HG03469 (cell line): Measurements from ENCODE around the gene SLX9.

ENCODE experiments used
- ATAC-seq: cut with Tn5 transposase; IDR thresholded peaks from one replicate; pipeline ENCODE4 v1.9.1; 2021; ENCODE audit warnings: mild to moderate bottlenecking, moderate library complexity, moderate number of reproducible peaks; ENCODE audit not compliant: unreplicated experiment

SLX9 gene

DNA sequence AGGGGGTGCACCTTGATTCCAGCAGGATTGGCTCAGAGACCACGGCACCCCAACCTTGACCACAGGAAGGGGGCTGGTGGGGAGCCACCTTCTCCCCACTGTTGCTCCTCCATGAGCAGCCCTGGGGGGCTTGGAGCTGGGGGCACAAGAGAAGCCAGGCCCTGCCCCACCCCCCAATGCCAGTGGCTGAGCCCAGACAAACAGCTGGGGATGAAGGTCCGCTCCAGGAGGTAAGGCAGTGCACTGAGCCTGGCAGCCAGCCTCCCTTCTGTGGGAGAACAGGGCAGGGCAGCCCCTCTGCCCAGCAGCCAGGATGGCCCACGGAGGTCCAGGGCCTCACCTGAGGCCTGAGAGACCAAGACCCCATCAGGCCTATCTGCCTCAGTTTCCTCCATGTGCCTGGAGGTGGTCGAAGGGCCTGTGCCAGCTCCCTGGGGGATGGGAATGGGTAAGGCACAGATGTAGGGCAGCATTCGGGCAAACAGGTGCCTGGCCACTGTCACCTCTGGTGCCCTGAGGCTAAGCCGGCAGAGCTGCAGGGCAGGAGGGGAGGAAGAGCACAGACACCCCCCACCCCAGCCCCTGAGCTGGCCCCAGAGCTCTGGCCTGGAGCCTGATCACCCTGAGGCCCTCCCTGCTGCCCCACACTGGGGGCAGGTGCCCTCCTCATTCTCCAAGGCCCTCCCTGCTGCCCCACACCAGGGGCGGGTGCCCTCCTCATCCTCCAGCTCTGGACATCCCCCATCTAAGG, 26.2 kb upstream of the SLX9 start:
- ATAC-seq: no peak

DNA sequence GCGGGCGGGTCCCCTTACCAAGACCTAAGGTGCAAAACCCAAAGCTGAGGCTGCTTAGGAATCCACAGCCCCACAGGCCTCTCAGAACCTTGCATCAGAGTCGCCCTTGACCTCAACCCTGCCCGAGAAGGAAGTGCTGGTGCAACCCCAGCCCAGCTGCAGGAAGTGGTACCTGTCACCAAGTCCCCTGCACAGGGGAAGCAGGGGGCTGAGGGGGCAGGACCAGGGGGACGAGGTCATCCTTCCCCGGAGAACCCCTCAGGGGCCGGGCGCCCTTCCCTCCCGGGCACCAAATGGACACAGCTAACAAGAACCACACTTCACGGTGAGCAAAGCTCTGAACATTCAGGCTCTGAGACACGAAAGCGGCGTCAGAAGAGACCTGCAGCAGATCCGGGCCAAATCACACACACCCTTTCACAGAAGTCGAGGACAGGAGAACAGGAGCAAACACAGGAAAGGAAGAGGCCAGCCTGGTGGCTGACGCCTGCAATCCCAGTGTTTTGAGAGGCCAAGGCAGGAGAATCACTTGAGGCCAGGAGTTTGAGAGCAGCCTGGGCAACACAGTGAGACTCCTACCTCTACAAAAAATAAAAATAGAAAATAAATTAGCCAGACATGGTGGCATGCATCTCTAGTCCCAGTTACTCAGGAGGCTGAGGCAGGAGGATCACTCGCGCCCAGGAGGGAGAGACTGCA, 25.5 kb upstream of the SLX9 start:
- no peak for ATAC-seq

DNA sequence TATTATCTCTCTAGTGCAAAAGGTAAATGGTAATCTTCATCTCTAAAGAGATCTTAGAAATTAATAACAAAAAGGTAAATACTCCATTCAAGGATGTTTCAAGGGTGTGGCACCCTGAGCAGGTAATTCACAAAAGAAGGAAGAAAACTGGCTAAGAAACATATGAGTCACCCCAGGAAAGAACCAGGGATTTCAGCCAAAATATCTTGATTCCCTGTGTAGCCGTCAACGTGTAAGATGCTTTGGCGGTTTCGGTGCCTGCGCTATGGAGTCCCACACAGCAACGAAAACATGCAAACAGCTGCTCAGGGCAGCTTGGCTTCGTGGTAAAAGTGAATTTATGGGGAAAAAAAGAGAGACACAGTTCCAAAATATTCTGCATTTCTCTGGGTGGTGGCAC, 22.9 kb upstream of the SLX9 start:
- ATAC-seq: no peak

- no peak for ATAC-seq
These were observed 22.3 kb upstream of the SLX9 start for GRCh38 chr21:44917446-44918106.

- no peak for ATAC-seq
These were observed 21.7 kb upstream of the SLX9 start for GRCh38 chr21:44918107-44918470.

GRCh38 chr21:44918581-44919033, 21.2 kb upstream of the SLX9 start:
- ATAC-seq: no peak

DNA sequence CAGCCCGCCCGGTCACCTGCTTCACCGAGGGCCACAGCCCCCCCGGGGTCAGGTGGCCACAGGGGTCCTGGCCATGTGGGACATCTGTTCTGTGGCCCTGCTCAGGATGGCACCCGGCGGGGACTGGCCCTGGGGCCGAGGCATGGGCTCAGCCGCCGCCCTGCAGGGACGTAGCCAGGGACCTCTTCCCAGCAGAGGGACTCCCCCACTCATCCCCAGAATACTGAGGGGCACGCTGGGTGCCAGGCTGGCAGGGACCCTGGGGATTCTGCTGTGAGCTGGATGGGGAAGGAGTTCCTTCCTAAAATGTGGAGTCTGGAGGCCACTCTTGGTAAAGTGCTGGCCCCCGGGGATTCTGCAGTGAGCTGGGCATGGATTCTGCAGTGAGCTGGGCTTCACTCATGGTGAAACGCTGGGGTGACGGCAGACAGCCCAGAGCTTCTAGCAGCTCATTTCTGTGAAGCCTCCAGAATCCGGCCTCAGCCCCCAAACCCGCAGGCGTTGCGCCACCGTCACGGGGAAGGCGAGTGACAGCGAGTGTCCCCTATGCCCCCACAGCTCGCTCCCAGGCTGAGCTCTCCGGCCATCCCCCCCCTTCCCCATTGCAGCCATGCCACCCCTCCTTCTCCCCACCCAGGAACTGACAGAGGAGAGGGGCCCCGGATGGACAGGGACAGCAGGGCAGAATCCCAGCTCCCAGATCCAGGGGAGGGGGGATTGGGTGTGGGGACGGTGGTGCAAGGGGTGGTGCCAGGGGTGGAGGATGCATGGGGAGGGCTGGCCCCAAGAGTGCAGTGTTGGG, 20.5 kb upstream of the SLX9 start:
- no peak for ATAC-seq

- ATAC-seq: no peak
These were observed 19.7 kb upstream of the SLX9 start for GRCh38 chr21:44919913-44920693.

DNA sequence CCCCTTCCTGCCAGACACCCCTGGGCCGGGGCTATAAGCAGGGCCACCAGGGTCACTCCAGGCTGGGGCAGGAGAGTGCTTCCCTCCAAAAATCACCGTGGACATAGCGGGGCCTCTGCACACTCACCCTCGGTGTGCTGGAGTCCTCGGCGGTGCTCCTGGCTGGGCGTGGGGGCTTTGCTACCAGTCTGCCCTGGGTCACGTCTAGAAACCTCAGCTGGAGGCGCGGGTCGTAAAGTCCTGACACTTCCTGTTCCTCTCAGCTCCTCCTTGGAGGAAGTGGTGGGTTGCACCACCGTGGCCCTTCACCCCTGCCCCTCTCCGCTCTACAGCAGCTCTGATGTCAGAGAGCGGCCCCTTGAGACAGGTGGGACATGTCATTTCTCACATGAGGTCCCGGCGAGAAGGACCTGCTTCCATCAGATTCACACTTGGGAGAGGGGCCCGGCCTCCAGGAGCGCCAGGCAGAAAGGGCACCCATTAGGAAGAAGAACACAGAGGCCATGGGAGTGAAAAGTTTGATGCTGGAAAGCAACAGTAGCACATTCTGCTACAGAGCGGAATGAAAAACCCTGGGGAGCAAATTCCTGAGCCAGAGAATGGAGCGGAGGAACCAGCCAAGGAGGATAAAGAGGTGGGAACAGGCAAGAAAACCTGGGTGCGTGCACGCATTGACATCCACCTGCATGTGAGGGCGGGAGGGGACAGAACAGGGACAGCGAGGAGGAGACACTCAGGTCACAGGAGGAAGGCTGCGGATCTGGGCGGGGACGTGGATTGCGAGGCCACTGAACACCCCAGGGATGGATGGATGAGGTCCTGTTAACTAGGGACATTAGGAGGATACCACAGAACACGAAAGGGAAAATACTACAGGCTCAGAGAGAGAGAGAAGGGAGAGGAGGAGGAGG, 18.9 kb upstream of the SLX9 start, which contains the start of gene ITGB2:
ITGB2 (minus strand) TSS at position 206 of the 911 bp plus-strand sequence. CDS start 10,117 bp downstream, outside the sequence.
- no peak for ATAC-seq

DNA sequence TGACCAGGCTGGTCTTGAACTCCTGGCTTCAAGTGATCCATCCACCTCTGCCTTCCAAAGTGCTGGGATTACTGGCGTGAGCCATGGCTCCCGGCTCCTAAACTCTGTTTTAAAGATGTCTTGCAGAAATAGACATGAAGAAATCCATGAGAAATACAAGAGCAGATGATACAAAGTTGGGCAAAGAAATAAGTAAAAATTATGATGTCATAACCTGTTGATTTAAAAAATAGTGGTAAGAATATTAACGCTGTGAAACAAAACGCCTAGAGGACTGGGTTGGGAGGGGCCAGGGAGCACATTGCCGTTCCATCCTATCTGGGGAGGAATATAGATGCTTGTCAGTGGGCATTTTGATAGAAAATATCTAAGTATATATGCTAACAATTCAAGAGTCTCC, 17.9 kb upstream of the SLX9 start:
- ATAC-seq: no peak

GRCh38 chr21:44923480-44924084, 16.2 kb upstream of the SLX9 start:
- ATAC-seq: no peak

DNA sequence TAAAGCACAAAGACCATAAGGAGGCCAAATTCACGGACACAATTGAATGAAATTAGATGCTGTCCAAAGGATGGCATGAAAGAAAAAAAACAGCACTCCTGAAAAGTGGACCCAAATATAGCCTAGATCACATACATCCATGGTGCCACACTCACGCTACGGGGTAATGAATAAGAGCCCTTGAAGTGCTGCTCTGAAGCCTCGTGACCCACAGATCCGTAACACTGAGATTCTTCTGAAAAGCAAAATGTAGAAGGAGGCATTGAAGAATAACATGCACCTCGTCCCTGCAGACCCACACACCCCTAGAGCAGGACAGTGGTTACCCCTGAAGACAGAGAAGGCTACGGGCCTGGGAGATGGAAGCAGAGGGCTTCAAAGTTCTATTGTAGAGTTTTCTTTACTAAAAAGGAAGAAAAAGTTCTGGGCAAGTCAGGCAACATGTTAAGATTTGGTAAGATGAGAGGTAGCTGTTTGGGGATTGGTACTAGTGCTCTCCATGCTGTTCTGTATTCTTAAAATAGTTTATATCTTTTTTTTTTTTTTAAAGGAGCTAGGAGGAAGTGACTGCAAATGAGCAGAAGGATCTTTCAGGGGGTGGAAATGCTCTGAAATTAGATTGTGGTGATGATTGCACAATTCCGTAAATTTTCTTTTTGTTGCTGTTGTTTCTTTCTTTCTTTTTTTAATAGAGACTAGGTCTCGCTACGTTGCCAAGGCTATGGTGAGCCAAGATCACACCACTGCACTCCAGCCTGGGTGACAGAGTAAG, 15.0 kb upstream of the SLX9 start:
- ATAC-seq: no peak

GRCh38 chr21:44925378-44925755, 14.5 kb upstream of the SLX9 start:
- no peak for ATAC-seq

GRCh38 chr21:44926331-44927101, 13.3 kb upstream of the SLX9 start:
- ATAC-seq: no peak

DNA sequence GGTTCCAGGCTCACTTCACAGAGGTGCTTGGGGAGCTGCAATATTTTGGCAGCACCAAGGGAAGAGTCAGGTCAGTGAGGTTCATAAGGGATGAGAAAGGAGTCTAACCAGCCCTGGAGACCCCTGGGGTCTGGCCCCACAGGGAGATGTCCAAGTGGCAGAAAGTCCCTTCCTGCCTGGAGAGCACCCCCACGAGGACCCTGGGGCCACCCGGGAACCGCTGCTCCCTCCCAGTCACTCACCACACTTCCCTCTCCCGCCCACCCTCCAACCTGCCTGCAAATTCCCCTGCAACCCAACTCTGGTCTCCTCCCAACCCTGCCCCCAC, 12.6 kb upstream of the SLX9 start:
- no peak for ATAC-seq

DNA sequence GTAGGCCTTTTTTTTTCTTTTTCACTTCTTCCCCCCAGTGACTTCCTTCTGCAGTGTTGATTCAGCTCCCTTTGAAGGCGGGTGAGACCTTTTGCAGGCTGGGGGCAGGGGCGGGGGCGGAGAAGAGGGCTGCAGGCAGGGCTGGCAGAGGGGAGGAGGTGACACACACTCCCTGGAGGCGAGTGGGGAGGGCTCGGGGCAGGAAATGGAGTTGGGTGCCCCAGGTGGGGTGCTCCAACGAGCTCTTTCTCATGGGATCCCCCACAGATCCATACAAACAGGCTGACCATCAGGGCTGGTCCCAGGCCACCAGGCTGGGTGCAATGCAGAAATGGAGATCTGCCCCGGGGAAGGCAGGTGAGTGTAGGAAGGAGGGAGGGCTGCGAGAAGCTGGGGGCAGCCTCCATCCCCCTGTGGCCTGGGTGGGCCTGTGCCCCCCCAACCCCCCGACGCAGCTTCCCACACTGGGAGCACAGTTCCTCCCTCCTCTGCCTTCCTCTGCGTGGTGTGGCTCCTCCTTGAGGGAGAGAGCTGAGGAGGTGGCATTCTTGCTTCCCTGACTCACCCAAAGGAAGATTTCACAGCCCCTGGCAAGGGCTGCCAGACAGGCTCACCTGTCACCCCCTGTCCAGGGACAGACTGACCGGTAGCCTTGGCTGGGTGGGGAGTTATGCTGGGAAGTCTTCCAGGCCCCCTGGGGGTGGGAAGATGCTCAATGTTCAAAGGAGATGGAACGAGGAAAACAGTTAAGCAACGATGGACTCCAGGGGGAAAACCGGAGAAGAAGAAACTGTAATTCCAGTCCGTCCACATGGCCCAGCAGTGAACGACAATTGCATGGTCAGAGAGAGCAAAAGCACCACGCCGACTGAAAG, 12.0 kb upstream of the SLX9 start:
- no peak for ATAC-seq
